Measurements from ENCODE around the gene TMOD1.
"Not testable (repeated sequence)": the region's sequence is repeated elsewhere in the genome, so short reads cannot be mapped to it uniquely, and the experiment has no call there.

Gene TMOD1

GRCh38 chr9:97586909-97587308 lies 85.4 kb downstream of the TMOD1 start:
- not testable (repeated sequence) for DNase-seq; H2AK5ac ChIP-seq (ENCODE audit: low read length, severe bottlenecking); H3K4ac ChIP-seq (ENCODE audit: low read depth in 1 of 2, low read length in 2 of 2); H2BK120ac ChIP-seq (ENCODE audit: low read depth, low read length); H3K4me2 ChIP-seq (ENCODE audit: low read length, poor library complexity, severe bottlenecking); H3K18ac ChIP-seq (ENCODE audit: low read depth in 1 of 2, low read length in 2 of 2); H4K8ac ChIP-seq (ENCODE audit: low read length); H3K23ac ChIP-seq (ENCODE audit: low read length in 2 of 2); H2AFZ ChIP-seq (ENCODE audit: low read depth, low read length); H3K4me3 ChIP-seq (ENCODE audit: insufficient read depth in 1 of 2, low read depth in 1 of 2, low read length in 2 of 2); H3K4me1 ChIP-seq (ENCODE audit: control insufficient read depth, insufficient read depth, low read depth, low read length); H3K9me3 ChIP-seq (ENCODE audit: control insufficient read depth, low read length); H2BK15ac ChIP-seq (ENCODE audit: low read depth, poor library complexity, severe bottlenecking); H3K14ac ChIP-seq (ENCODE audit: low read length in 2 of 2); H2BK5ac ChIP-seq (ENCODE audit: low read depth, low read length, poor library complexity, severe bottlenecking); H4K91ac ChIP-seq (ENCODE audit: low read length); H3K79me1 ChIP-seq (replicated peaks; ENCODE audit: low read length, poor library complexity, severe bottlenecking); H3K36me3 ChIP-seq (ENCODE audit: control insufficient read depth in 1 of 2, insufficient read depth in 2 of 2, low read depth in 1 of 2, low read length in 2 of 2); H3K27me3 ChIP-seq (ENCODE audit: control insufficient read depth in 1 of 2, insufficient read depth in 1 of 2, low read length in 2 of 2); H3K27ac ChIP-seq (ENCODE audit: low read length, poor library complexity, severe bottlenecking); H3K9ac ChIP-seq (ENCODE audit: low read length); H2BK12ac ChIP-seq (ENCODE audit: low read length in 2 of 2)
- no CpG with 5 or more reads among the region's 7 CpGs for WGBS

DNA sequence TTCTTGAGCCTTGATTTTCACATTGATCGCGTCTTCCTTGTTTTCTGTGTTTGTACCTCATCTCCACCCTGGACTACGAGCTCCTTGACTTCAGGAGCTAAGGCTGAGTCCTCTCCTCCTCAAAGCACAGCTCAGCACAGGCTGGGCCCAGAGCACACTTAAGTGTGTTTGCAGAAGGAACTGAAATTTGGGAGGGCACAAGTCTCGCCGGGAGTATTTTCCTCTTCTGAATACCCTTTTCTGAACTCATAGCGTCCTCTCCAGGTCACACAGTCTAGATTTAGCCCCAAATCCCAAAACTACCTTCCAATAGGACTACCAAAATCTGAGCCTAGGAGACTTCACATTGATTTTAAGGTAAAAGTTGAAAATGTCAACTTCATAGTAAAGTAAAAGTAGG lies 90.1 kb downstream of the TMOD1 start:
- DNase-seq: no peak
- Histone ChIP-seq H3K18ac (ENCODE audit: low read depth in 1 of 2, low read length in 2 of 2) (no peak overlapping the region), H4K91ac (ENCODE audit: low read length) (no peak overlapping the region), H3K4me1 (ENCODE audit: control insufficient read depth, insufficient read depth, low read depth, low read length) (no peaks in the 10 kb centered on the region), H2BK5ac (ENCODE audit: low read depth, low read length, poor library complexity, severe bottlenecking) (no peak overlapping the region), H3K4me2 (ENCODE audit: low read length, poor library complexity, severe bottlenecking) (no peak overlapping the region), H3K14ac (ENCODE audit: low read length in 2 of 2) (no peak overlapping the region), H3K4me3 (ENCODE audit: insufficient read depth in 1 of 2, low read depth in 1 of 2, low read length in 2 of 2) (no peak overlapping the region), H3K9me3 (ENCODE audit: control insufficient read depth, low read length) (no peaks in the 10 kb centered on the region), H3K4ac (ENCODE audit: low read depth in 1 of 2, low read length in 2 of 2) (no peak overlapping the region), H3K27me3 (ENCODE audit: control insufficient read depth in 1 of 2, insufficient read depth in 1 of 2, low read length in 2 of 2) (peaks cover 3 to 4% of the 10 kb centered on the region in 2 experiments), H2BK120ac (ENCODE audit: low read depth, low read length) (no peak overlapping the region), H3K9ac (ENCODE audit: low read length) (no peak overlapping the region), H2AFZ (ENCODE audit: low read depth, low read length) (no peak overlapping the region), H2AK5ac (ENCODE audit: low read length, severe bottlenecking) (no peak overlapping the region), H3K79me1 (replicated peaks; ENCODE audit: low read length, poor library complexity, severe bottlenecking) (no peaks in the 10 kb centered on the region), H2BK12ac (ENCODE audit: low read length in 2 of 2) (no peak overlapping the region), H3K36me3 (ENCODE audit: control insufficient read depth in 1 of 2, insufficient read depth in 2 of 2, low read depth in 1 of 2, low read length in 2 of 2) (no peaks in the 10 kb centered on the region), H3K27ac (ENCODE audit: low read length, poor library complexity, severe bottlenecking) (no peak overlapping the region), H2BK15ac (ENCODE audit: low read depth, poor library complexity, severe bottlenecking) (no peak overlapping the region), H3K23ac (ENCODE audit: low read length in 2 of 2) (no peak overlapping the region), H4K8ac (ENCODE audit: low read length) (no peak overlapping the region)
- 92% methylated on average over 5 of the region's 6 CpGs for WGBS

DNA sequence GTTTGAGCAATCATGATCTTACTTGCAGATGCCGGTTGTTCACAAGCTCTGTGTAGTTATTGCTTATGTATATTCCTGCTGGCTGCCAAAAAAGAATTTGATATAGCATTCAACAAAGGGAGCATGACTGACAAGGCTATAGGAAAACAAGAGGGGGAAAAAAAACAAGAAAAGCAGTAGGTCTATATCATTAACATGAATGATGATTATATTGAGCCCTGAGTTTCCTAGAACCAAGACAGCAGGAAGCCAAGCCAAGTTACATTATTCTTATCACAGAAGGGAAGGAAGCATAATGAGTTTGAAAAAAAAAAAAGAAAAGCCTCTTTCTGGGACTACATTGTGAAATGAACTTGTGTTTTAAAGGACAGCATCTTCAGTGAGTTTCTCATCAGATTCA lies 90.7 kb downstream of the TMOD1 start:
- Histone ChIP-seq H3K14ac (ENCODE audit: low read length in 2 of 2) (no peak overlapping the region), H2BK120ac (ENCODE audit: low read depth, low read length) (no peak overlapping the region), H2BK12ac (ENCODE audit: low read length in 2 of 2) (no peak overlapping the region), H3K27ac (ENCODE audit: low read length, poor library complexity, severe bottlenecking) (no peak overlapping the region), H4K91ac (ENCODE audit: low read length) (no peak overlapping the region), H3K4ac (ENCODE audit: low read depth in 1 of 2, low read length in 2 of 2) (no peak overlapping the region), H3K27me3 (ENCODE audit: control insufficient read depth in 1 of 2, insufficient read depth in 1 of 2, low read length in 2 of 2) (peaks cover 3 to 4% of the 10 kb centered on the region in 2 experiments), H3K4me3 (ENCODE audit: insufficient read depth in 1 of 2, low read depth in 1 of 2, low read length in 2 of 2) (no peak overlapping the region), H3K18ac (ENCODE audit: low read depth in 1 of 2, low read length in 2 of 2) (no peak overlapping the region), H3K9me3 (ENCODE audit: control insufficient read depth, low read length) (no peaks in the 10 kb centered on the region), H3K79me1 (replicated peaks; ENCODE audit: low read length, poor library complexity, severe bottlenecking) (no peaks in the 10 kb centered on the region), H2AFZ (ENCODE audit: low read depth, low read length) (no peak overlapping the region), H3K4me2 (ENCODE audit: low read length, poor library complexity, severe bottlenecking) (no peak overlapping the region), H3K4me1 (ENCODE audit: control insufficient read depth, insufficient read depth, low read depth, low read length) (no peaks in the 10 kb centered on the region), H2BK5ac (ENCODE audit: low read depth, low read length, poor library complexity, severe bottlenecking) (no peak overlapping the region), H2BK15ac (ENCODE audit: low read depth, poor library complexity, severe bottlenecking) (no peak overlapping the region), H2AK5ac (ENCODE audit: low read length, severe bottlenecking) (no peak overlapping the region), H3K9ac (ENCODE audit: low read length) (no peak overlapping the region), H4K8ac (ENCODE audit: low read length) (no peak overlapping the region), H3K23ac (ENCODE audit: low read length in 2 of 2) (no peak overlapping the region), H3K36me3 (ENCODE audit: control insufficient read depth in 1 of 2, insufficient read depth in 2 of 2, low read depth in 1 of 2, low read length in 2 of 2) (no peaks in the 10 kb centered on the region)
- DNase-seq: no peak
- 100% methylated on average over 1 of the region's 1 CpG for WGBS

DNA sequence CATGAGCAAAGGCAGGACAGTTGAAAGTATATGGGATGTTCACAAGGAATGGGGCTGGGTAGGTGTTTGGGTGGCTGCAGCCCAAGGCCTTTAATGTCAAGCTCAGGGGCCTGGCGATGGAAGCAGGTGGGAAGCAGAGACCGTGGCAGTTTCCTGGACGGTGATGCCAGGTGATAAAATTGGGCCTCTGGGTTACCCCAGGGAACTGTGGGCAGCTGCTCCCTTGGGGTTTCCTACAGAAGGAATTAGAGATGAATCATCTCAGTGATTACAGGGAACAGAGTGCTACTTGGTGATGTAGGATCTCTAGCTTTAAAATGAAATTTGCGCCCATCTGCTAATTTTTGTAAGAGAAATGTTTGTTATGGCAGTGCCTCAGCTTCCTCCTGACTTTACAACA lies 92.5 kb downstream of the TMOD1 start:
- H3K9me3 ChIP-seq (ENCODE audit: control insufficient read depth, low read length): no peaks in the 10 kb centered on the region
- H3K9ac ChIP-seq (ENCODE audit: low read length): no peak overlapping the region
- no peak overlapping the region for H2AFZ ChIP-seq (ENCODE audit: low read depth, low read length)
- H3K36me3 ChIP-seq (ENCODE audit: control insufficient read depth in 1 of 2, insufficient read depth in 2 of 2, low read depth in 1 of 2, low read length in 2 of 2): no peaks in the 10 kb centered on the region
- no peak overlapping the region for H2BK12ac ChIP-seq (ENCODE audit: low read length in 2 of 2)
- H3K4me2 ChIP-seq (ENCODE audit: low read length, poor library complexity, severe bottlenecking): no peak overlapping the region
- H2BK15ac ChIP-seq (ENCODE audit: low read depth, poor library complexity, severe bottlenecking): no peak overlapping the region
- no peak overlapping the region for H2BK120ac ChIP-seq (ENCODE audit: low read depth, low read length)
- peaks cover 3 to 4% of the 10 kb centered on the region in 2 experiments for H3K27me3 ChIP-seq (ENCODE audit: control insufficient read depth in 1 of 2, insufficient read depth in 1 of 2, low read length in 2 of 2)
- 88% methylated on average over 3 of the region's 4 CpGs for WGBS
- no peak for DNase-seq
- no peak overlapping the region for H3K14ac ChIP-seq (ENCODE audit: low read length in 2 of 2)
- no peak overlapping the region for H3K4me3 ChIP-seq (ENCODE audit: insufficient read depth in 1 of 2, low read depth in 1 of 2, low read length in 2 of 2)
- no peak overlapping the region for H3K18ac ChIP-seq (ENCODE audit: low read depth in 1 of 2, low read length in 2 of 2)
- no peak overlapping the region for H2AK5ac ChIP-seq (ENCODE audit: low read length, severe bottlenecking)
- H3K23ac ChIP-seq (ENCODE audit: low read length in 2 of 2): no peak overlapping the region
- no peak overlapping the region for H3K27ac ChIP-seq (ENCODE audit: low read length, poor library complexity, severe bottlenecking)
- no peaks in the 10 kb centered on the region for H3K4me1 ChIP-seq (ENCODE audit: control insufficient read depth, insufficient read depth, low read depth, low read length)
- H4K91ac ChIP-seq (ENCODE audit: low read length): no peak overlapping the region
- no peaks in the 10 kb centered on the region for H3K79me1 ChIP-seq (replicated peaks; ENCODE audit: low read length, poor library complexity, severe bottlenecking)
- no peak overlapping the region for H2BK5ac ChIP-seq (ENCODE audit: low read depth, low read length, poor library complexity, severe bottlenecking)
- no peak overlapping the region for H3K4ac ChIP-seq (ENCODE audit: low read depth in 1 of 2, low read length in 2 of 2)
- H4K8ac ChIP-seq (ENCODE audit: low read length): no peak overlapping the region

Measured in mesenchymal stem cell (in vitro differentiated cells and primary cell).